PC-9 (cell line): Measurements from ENCODE around the gene IGFLR1.

Source experiments
- CTCF ChIP-seq: fragments of 200-600 bp; sonication (generic); conservative IDR thresholded peaks from 2 replicates; pipeline ENCODE4 v1.6.1; 2017; ENCODE audit warnings: mixed run types, antibody characterized with exemption, mild to moderate bottlenecking, moderate library complexity
- EZH2 ChIP-seq: fragments of 200-600 bp; sonication (generic); IDR thresholded peaks from 2 replicates; pipeline ENCODE4 v1.8.0; 2017; ENCODE audit warnings: antibody characterized with exemption, low read depth

GRCh38 chr19:35764432-35765315 is 22.4 kb upstream of the IGFLR1 start:
- TF ChIP-seq CTCF: no peak
- TF ChIP-seq EZH2: no peak
